ENCODE measurements around the gene TECPR1. TPM values are rescaled to one million over a fixed set of nuclear protein-coding genes. Genes with fewer than 3 reads are reported as not detected.

TECPR1 gene
- total RNA-seq, 2 donors from 2014 or later: 42.1 to 68.6 TPM

DNA sequence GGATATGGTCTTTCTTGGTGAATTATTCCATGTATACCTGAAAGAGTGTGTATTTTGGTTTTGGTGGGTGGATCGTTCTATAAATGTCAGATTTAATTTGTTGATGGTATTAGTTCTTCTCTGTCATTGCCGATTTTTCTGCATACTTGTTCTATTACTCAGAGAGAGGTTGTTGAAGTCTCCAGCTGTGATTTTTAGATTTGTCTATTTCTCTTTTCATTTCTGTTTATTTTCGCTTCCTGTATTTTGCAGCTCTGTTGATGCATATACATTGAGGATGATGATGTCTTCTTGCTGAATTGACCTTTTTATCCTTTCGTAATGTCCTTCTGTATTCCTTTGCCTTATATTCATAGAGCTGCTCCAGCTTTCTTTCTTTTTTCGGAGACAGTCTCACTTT is 52.9 kb downstream of the TECPR1 start:
- Mint-ChIP-seq H3K36me3 (peaks cover 22% of the 10 kb centered on the region), H3K9me3 (no peaks in the 10 kb centered on the region), H3K27ac (no peak overlapping the region), H3K27me3 (no peaks in the 10 kb centered on the region), H3K4me3 (no peak overlapping the region), H3K4me1 (ENCODE audit: low read depth in 2 of 2) (peaks cover 28% of the 10 kb centered on the region in 2 donors)
- ATAC-seq (no peak), DNase-seq (ENCODE audit: low spot score) (no peak)

DNA sequence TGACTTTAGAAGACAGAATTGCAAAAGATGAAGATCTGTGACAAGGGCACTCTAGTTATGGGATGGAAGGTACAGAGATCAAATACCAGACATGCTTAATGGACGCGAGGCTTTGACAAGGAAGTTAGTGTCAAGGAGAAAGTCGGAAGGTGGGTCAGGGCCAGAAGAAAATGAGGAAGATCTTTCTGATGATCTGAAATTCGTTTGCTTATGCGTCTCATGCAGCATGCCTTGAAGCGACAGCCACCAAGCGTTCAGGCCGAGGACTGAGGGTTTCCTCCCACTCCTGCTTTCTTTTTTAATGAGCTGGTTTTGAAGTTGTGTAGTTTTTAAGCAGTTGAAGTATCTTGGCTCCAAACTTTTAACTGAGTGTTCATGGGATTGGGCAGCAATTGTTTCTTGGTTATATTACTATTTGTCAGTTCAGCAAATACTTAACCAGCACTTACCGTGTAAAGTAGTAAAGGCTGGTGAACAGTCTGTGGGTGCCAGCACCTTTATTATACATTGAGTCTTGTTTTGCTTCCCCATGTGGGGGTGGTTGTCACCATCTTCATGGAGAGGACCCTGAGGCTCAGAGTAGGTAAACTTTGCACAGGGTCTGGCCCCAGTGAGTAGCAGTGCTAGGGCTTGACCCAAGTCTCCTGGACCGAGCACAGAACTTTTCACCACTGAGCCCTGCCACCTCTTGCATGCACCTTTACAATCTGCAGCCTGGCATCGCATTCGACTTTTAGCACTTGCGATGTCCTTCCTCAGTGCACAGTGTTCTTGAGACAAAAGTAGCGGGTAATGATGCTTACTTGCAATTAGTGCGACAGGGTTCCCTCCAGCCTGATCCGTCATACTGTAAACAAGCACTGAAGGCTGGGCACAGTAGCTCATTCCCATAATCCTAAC is 55.1 kb downstream of the TECPR1 start:
- ATAC-seq (no peak), DNase-seq (ENCODE audit: low spot score) (no peak)
- Mint-ChIP-seq H3K27me3 (no peaks in the 10 kb centered on the region), H3K36me3 (peaks cover 18% of the 10 kb centered on the region), H3K4me3 (no peak overlapping the region), H3K9me3 (no peaks in the 10 kb centered on the region), H3K27ac (no peak overlapping the region), H3K4me1 (ENCODE audit: low read depth in 2 of 2) (peaks cover 18 to 19% of the 10 kb centered on the region in 2 donors)

GRCh38 chr7:98194672-98195457 is 57.2 kb downstream of the TECPR1 start:
- H3K4me3 Mint-ChIP-seq: no peak overlapping the region

GRCh38 chr7:98194186-98194585 is 57.8 kb downstream of the TECPR1 start:
- no peaks in the 10 kb centered on the region for H3K27me3 Mint-ChIP-seq
- H3K27ac Mint-ChIP-seq: no peak overlapping the region
- no peak for DNase-seq (ENCODE audit: low spot score)
- no peak for ATAC-seq
- peaks cover 9% of the 10 kb centered on the region for H3K36me3 Mint-ChIP-seq
- H3K9me3 Mint-ChIP-seq: no peaks in the 10 kb centered on the region
- no peak overlapping the region for H3K4me3 Mint-ChIP-seq
- peaks cover 5 to 9% of the 10 kb centered on the region in 2 donors for H3K4me1 Mint-ChIP-seq (ENCODE audit: low read depth in 2 of 2)

More at GRCh38 chr7:98194672-98195457, 57.2 kb downstream of the TECPR1 start:
- Mint-ChIP-seq H3K27ac (no peak overlapping the region), H3K9me3 (no peaks in the 10 kb centered on the region), H3K36me3 (peaks cover 13% of the 10 kb centered on the region), H3K4me1 (ENCODE audit: low read depth in 2 of 2) (peaks cover under 1 to 8% of the 10 kb centered on the region in 2 donors), H3K27me3 (no peaks in the 10 kb centered on the region)
- ATAC-seq (no peak), DNase-seq (ENCODE audit: low spot score) (no peak)

GRCh38 chr7:98193474-98194180 is 58.4 kb downstream of the TECPR1 start:
- no peak for DNase-seq (ENCODE audit: low spot score)
- ATAC-seq: no peak
- Mint-ChIP-seq H3K4me1 (ENCODE audit: low read depth in 2 of 2) (peaks cover 5 to 6% of the 10 kb centered on the region in 2 donors), H3K27me3 (no peaks in the 10 kb centered on the region), H3K4me3 (no peak overlapping the region), H3K9me3 (no peaks in the 10 kb centered on the region), H3K27ac (no peak overlapping the region), H3K36me3 (peaks cover 5% of the 10 kb centered on the region)

- no peaks in the 10 kb centered on the region for H3K27me3 Mint-ChIP-seq
- no peak overlapping the region for H3K27ac Mint-ChIP-seq
Measured at GRCh38 chr7:98192781-98193457, 59.1 kb downstream of the TECPR1 start.

DNA sequence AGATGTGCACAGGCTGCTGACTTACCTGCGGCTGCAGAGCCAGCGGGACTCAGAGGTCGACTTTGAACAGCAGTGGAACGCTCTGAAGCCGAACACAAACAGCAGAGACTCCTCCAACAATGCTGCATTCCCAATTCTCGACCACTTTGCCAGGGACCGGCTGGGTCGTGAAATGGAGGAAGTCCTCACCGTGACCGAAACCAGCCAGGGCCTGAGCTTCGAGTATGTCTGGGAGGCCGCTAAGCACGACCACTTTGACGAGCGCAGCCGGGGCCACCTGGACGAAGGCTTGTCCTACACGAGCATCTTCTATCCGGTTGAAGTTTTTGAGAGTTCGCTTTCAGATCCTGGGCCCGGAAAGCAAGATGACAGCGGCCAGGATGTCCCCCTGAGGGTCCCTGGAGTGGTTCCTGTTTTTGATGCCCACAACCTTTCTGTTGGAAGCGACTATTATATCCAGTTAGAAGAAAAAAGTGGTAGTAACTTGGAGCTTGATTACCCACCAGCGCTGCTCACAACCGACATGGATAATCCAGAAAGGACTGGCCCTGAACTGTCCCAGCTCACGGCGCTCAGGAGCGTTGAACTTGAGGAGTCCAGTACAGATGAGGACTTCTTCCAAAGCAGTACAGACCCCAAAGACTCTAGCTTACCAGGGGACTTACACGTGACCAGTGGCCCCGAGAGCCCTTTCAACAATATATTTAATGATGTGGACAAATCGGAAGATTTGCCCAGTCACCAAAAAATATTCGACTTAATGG is 60.2 kb downstream of the TECPR1 start:
- ATAC-seq (no peak), DNase-seq (ENCODE audit: low spot score) (no peak)
- Mint-ChIP-seq H3K9me3 (no peaks in the 10 kb centered on the region), H3K4me3 (no peak overlapping the region), H3K27ac (no peak overlapping the region), H3K36me3 (peaks cover 6% of the 10 kb centered on the region), H3K27me3 (no peaks in the 10 kb centered on the region), H3K4me1 (ENCODE audit: low read depth in 2 of 2) (peaks cover 5 to 6% of the 10 kb centered on the region in 2 donors)

More at GRCh38 chr7:98192781-98193457, 59.1 kb downstream of the TECPR1 start:
- Mint-ChIP-seq H3K4me1 (ENCODE audit: low read depth in 2 of 2) (peaks cover 5 to 6% of the 10 kb centered on the region in 2 donors), H3K36me3 (peaks cover 6% of the 10 kb centered on the region), H3K9me3 (no peaks in the 10 kb centered on the region), H3K4me3 (no peak overlapping the region)
- ATAC-seq (no peak), DNase-seq (ENCODE audit: low spot score) (no peak)

DNA sequence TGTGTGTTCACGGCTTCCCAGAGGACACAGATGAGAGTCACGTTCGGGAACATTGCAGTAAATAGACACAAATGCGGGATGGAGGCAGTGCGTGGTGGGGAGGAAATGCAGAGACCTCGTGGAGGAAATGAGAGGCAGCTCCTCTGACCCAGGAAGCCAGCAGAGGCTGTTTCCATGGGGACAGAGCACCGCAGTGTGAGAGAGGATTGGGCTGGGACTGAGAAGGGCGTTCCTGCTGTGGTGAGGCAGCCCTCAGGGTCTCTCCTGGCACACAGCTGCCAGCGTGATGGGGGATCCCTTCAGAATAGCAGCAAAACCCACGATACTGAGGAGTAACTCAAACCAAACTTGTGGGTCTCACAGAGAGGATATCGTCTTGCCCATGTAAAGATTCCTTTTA is 62.5 kb downstream of the TECPR1 start:
- peak in 1 of 2 donors; percentile 41 for ATAC-seq

GRCh38 chr7:98187138-98187502 is 64.9 kb downstream of the TECPR1 start:
- DNase-seq (ENCODE audit: low spot score) (no peak), ATAC-seq (no peak)
- no peaks in the 10 kb centered on the region for H3K27me3 Mint-ChIP-seq
- no peaks in the 10 kb centered on the region for H3K9me3 Mint-ChIP-seq
- H3K4me3 Mint-ChIP-seq: no peak overlapping the region
- peaks cover 6% of the 10 kb centered on the region for H3K36me3 Mint-ChIP-seq
- no peak overlapping the region for H3K27ac Mint-ChIP-seq
- H3K4me1 Mint-ChIP-seq (ENCODE audit: low read depth in 2 of 2): peaks cover 5 to 6% of the 10 kb centered on the region in 2 donors

More for the DNA sequence above, 62.5 kb downstream of the TECPR1 start:
- Mint-ChIP-seq H3K27ac (no peak overlapping the region), H3K4me1 (ENCODE audit: low read depth in 2 of 2) (peaks cover 5 to 6% of the 10 kb centered on the region in 2 donors), H3K4me3 (no peak overlapping the region), H3K36me3 (peaks cover 6% of the 10 kb centered on the region), H3K9me3 (no peaks in the 10 kb centered on the region), H3K27me3 (no peaks in the 10 kb centered on the region)
- DNase-seq (ENCODE audit: low spot score): no peak

DNA sequence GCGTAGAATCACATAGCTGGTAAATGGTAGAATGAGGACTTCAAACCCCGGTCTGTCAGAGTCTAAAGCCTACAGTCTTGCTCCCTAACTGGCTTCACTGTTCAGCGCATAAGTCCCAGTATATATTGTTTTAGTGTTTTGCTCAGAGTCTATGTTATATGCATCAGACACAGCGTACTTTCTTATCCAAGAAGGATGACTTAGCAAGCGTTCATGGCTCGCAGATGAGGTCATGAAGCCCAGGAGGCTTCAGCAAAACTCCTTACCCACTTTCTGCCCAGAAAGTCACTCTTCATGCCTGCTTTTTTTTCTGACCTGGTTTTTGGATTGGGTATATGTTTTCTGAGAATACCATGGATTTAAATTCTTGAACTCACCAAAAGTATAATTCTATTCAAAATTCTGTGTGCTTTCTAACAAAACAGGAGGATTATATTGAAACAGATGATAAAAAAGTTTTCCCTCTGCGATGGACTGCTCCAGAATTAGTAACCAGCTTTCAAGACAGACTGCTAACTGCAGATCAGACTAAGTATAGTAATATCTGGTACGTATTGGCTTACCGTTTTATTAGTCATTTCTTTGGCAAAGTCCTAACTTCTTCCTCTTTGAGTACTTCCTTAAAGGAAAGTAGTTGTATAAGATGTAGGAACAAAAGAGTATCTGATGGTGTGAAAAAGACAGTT is 65.4 kb downstream of the TECPR1 start:
- DNase-seq (ENCODE audit: low spot score): no peak
- Mint-ChIP-seq H3K9me3 (no peaks in the 10 kb centered on the region), H3K4me1 (ENCODE audit: low read depth in 2 of 2) (peaks cover 5 to 6% of the 10 kb centered on the region in 2 donors), H3K4me3 (no peak overlapping the region), H3K27ac (no peak overlapping the region), H3K36me3 (peaks cover 6% of the 10 kb centered on the region), H3K27me3 (no peaks in the 10 kb centered on the region)
- ATAC-seq: no peak

GRCh38 chr7:98185101-98185500 is 66.9 kb downstream of the TECPR1 start:
- no peaks in the 10 kb centered on the region for H3K27me3 Mint-ChIP-seq
- H3K9me3 Mint-ChIP-seq: no peaks in the 10 kb centered on the region
- ATAC-seq (no peak), DNase-seq (ENCODE audit: low spot score) (no peak)
- H3K4me1 Mint-ChIP-seq (ENCODE audit: low read depth in 2 of 2): peaks cover 3 to 5% of the 10 kb centered on the region in 2 donors
- no peak overlapping the region for H3K27ac Mint-ChIP-seq
- H3K36me3 Mint-ChIP-seq: peaks cover 6% of the 10 kb centered on the region
- H3K4me3 Mint-ChIP-seq: no peak overlapping the region

GRCh38 chr7:98180751-98181150 is 71.3 kb downstream of the TECPR1 start:
- Mint-ChIP-seq H3K36me3 (no peaks in the 10 kb centered on the region), H3K4me3 (no peak overlapping the region), H3K27ac (no peak overlapping the region), H3K9me3 (no peaks in the 10 kb centered on the region), H3K27me3 (no peaks in the 10 kb centered on the region), H3K4me1 (ENCODE audit: low read depth in 2 of 2) (no peaks in the 10 kb centered on the region)
- no peak for DNase-seq (ENCODE audit: low spot score)
- no peak for ATAC-seq
